Spleen (tissue), 11 donors: ENCODE data around the gene COL11A2. TPM values are rescaled to one million over a fixed set of nuclear protein-coding genes. Genes with fewer than 3 reads are reported as not detected.

Experiments used
- DNase-seq: peaks from one replicate; pipeline ENCODE4 v3.0.0-alpha.2; 2020
- H3K27ac ChIP-seq, 8 donors: fragments of 200-600 bp; sonication (generic) in 7 of 8; 1 replicate in 4 of 8; 2 replicates in 4 of 8; pipeline versions ENCODE4 v1.5.0 to v1.8.0; 2016 to 2021; ENCODE audit warnings: inconsistent platforms in 4 of 8, mild to moderate bottlenecking in 4 of 8, moderate library complexity in 1 of 8
- H3K27me3 ChIP-seq, 7 donors: fragments of 200-600 bp; sonication (generic) in 6 of 7; replicated peaks in 1 of 7; 1 replicate in 4 of 7; 2 replicates in 3 of 7; pipeline versions ENCODE4 v1.5.0 to v1.8.0; 2016 to 2021; ENCODE audit warnings: inconsistent platforms in 3 of 7, mild to moderate bottlenecking in 1 of 7
- H3K36me3 ChIP-seq, 6 donors: fragments of 200-600 bp; sonication (generic) in 5 of 6; 1 replicate in 4 of 6; 2 replicates in 2 of 6; pipeline versions ENCODE4 v1.5.0 to v1.8.0; 2016 to 2021; ENCODE audit warnings: inconsistent platforms in 2 of 6
- H3K4me1 ChIP-seq, 6 donors: fragments of 200-600 bp; sonication (generic) in 5 of 6; 1 replicate in 3 of 6; 2 replicates in 3 of 6; pipeline versions ENCODE4 v1.5.0 to v1.8.0; 2016 to 2021; ENCODE audit warnings: inconsistent platforms in 3 of 6
- H3K4me3 ChIP-seq, 8 donors: fragments of 200-600 bp; sonication (generic) in 7 of 8; 1 replicate in 4 of 8; 2 replicates in 4 of 8; pipeline versions ENCODE4 v1.5.0 to v1.8.0; 2016 to 2021; ENCODE audit warnings: inconsistent platforms in 4 of 8, mild to moderate bottlenecking in 4 of 8, moderate library complexity in 2 of 8
- H3K9me3 ChIP-seq, 8 donors: fragments of 200-600 bp; sonication (generic) in 7 of 8; 1 replicate in 4 of 8; 2 replicates in 4 of 8; pipeline versions ENCODE4 v1.5.0 to v1.8.0; 2016 to 2021; ENCODE audit warnings: inconsistent platforms in 4 of 8
- POLR2A ChIP-seq, 3 donors: fragments of 450-650 bp; IDR thresholded peaks; one replicate each; pipeline ENCODE4 v1.5.1; 2017; ENCODE audit warnings: antibody characterized with exemption in 3 of 3, mild to moderate bottlenecking in 1 of 3
- POLR2AphosphoS5 ChIP-seq, 3 donors: sonication (generic); formaldehyde crosslinking; IDR thresholded peaks; one replicate each; pipeline ENCODE4 v1.5.1; 2017; ENCODE audit warnings: antibody characterized with exemption in 3 of 3
- WGBS, 5 donors: extraction: QIAGEN DNeasy Blood & Tissue Kit in 3 of 5; methylation state at CpG; one replicate each; pipeline versions ENCODE4 v1.1.5 to v1.1.7; 2013 to 2018; 5-methylcytosine and 5-hydroxymethylcytosine counted together
- intact Hi-C: fragments of 100-400 bp; cut with DNase I; formaldehyde crosslinking; loops from one replicate; pipeline ENCODE4 v1.15.0; 2023; ENCODE audit warnings: low total_unique reads
- polyA plus RNA-seq, 3 donors: library from polyadenylated mRNA; stranded (reverse); fragments of 200-250 nt; gene quantifications; one replicate each; pipeline ENCODE4 v1.2.1, GENCODE V29; 2013
- total RNA-seq, 7 donors: library from RNA; depleted of rRNA in 3 of 7; stranded (reverse); fragments of >200 nt in 3 of 7; fragmentation: NEBNext Ultra II Directional in 4 of 7; extraction: Animal tissue kit (Norgen Biotek cat#: 25700) in 4 of 7; gene quantifications; one replicate each; pipeline versions ENCODE4 v1.1.0 to v1.2.1, GENCODE V29; 2016 to 2021
- TF ChIP-seq, protein P1 (sequence below), 11 experiments: fragments of 200-600 bp in 7 of 11; fragments of 450-650 bp in 4 of 11; sonication (generic) in 4 of 11; IDR thresholded peaks in 8 of 11; conservative IDR thresholded peaks in 3 of 11; 1 replicate in 7 of 11; 2 replicates in 4 of 11; pipeline versions ENCODE4 v1.4.0 to v1.8.0; 2016 to 2021; ENCODE audit warnings: antibody characterized with exemption in 11 of 11, inconsistent platforms in 4 of 11, mild to moderate bottlenecking in 1 of 11
- donor health status: healthy with polysubstance abuse.
- donor health status: DM: no; HTN: no; CAD: no; lungs with moderate emphysema.
- donor health status: DM: no; HTN: no; CAD: no.
- donor health status: Bipolar disorder and iron deficiency.
- donor health status: healthy.
- donor health status: DM: no; HTN: no; CAD: no.
- donor health status: DM: yes; HTN: yes; CAD: no.

COL11A2 gene
- total and polyA plus RNA-seq, 10 donors = 0.68 to 2.4 (median 1.3) TPM

DNA sequence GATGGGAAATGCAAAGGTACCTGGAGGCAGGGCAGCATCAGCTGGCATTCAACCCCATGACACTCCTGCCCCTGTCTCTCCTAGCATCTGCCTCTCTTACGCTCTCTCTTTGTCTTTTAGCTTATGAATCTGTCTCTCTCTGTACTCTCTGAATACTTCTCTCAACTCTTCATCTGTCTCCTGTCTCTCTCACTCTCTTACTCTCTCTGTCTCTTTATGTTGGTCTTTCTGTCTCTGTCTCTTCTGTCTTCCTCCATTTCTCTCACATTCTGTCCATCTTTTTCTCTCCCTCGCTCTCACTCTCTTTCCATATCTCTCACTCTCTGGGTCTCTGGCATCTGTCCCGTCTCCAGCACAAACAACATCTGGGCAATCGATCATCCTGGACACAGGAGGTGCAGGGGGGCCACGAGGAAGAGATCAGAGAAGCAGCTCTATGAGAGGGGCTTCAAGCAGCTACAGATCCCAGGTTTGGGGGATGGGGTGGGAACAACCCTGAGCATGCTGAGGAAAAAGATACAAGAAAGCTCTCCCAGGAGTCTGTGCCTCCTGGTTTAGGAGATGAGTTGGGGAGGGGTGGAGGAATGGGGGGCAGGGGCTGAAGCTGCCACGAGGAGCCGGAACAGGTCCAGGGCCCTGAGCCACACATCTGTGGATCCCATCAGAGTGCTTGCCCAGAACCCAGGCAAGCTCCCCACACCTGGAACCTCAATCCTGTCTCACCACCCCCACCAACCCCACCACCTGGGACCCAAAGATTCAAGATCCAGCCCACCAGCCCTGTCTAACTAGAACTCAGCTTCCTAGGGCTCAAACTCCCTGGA lies 2.4 kb downstream of the COL11A2 start:
- peaks cover 0 to 78% (median 17%) of the 10 kb centered on the region in 7 donors for H3K27me3 ChIP-seq
- 69 to 84% (median 82%) methylated on average over 7 of the region's 7 CpGs for WGBS, 5 donors
- no peak overlapping the region for H3K27ac ChIP-seq
- H3K36me3 ChIP-seq = peaks cover 0 to 14% (median 11%) of the 10 kb centered on the region in 6 donors
- H3K9me3 ChIP-seq = no peaks in the 10 kb centered on the region
- DNase-seq = no peak
- H3K4me1 ChIP-seq = peaks cover 5 to 29% (median 21%) of the 10 kb centered on the region in 6 donors
- intact Hi-C loops = no loop called here
- H3K4me3 ChIP-seq = no peak overlapping the region
- TF ChIP-seq POLR2AphosphoS5 (IDR thresholded peaks at IDR 0.05) (no peak), POLR2A (IDR thresholded peaks at IDR 0.05) (no peak)
- TF ChIP-seq, protein P1, sequence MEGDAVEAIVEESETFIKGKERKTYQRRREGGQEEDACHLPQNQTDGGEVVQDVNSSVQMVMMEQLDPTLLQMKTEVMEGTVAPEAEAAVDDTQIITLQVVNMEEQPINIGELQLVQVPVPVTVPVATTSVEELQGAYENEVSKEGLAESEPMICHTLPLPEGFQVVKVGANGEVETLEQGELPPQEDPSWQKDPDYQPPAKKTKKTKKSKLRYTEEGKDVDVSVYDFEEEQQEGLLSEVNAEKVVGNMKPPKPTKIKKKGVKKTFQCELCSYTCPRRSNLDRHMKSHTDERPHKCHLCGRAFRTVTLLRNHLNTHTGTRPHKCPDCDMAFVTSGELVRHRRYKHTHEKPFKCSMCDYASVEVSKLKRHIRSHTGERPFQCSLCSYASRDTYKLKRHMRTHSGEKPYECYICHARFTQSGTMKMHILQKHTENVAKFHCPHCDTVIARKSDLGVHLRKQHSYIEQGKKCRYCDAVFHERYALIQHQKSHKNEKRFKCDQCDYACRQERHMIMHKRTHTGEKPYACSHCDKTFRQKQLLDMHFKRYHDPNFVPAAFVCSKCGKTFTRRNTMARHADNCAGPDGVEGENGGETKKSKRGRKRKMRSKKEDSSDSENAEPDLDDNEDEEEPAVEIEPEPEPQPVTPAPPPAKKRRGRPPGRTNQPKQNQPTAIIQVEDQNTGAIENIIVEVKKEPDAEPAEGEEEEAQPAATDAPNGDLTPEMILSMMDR (IDR thresholded peaks at IDR 0.05 in 8 of 11, conservative IDR thresholded peaks at IDR 0.05 in 3 of 11) = no peak

DNA sequence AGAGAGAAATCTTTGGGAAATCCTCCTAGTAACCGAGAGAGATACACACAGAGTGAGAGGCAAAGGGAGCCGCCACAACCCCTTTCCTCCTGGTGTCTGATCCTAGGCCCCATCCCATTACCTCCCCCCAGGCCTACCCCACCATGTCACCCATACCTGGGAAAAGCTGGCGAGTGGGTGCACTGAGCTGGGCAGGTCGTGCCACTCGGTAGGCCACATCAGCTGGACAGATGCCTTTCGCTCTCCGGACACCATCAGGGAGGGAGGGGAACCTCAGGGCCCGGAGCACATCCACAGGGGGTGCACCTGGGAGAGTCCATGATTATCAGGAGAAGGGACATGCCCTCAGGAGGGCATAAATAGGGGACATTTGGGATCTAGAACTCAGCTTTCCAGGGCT lies 3.1 kb downstream of the COL11A2 start:
- TF ChIP-seq POLR2A (IDR thresholded peaks at IDR 0.05) (no peak), POLR2AphosphoS5 (IDR thresholded peaks at IDR 0.05) (no peak)
- TF ChIP-seq, protein P1 (IDR thresholded peaks at IDR 0.05 in 8 of 11, conservative IDR thresholded peaks at IDR 0.05 in 3 of 11) = no peak
- H3K27me3 ChIP-seq = peaks cover 0 to 80% (median 17%) of the 10 kb centered on the region in 7 donors
- peaks cover 5 to 26% (median 21%) of the 10 kb centered on the region in 6 donors for H3K4me1 ChIP-seq
- 87 to 91% (median 89%) methylated on average over 8 of the region's 8 CpGs for WGBS, 5 donors
- H3K4me3 ChIP-seq = no peak overlapping the region
- peaks cover 0 to 7% (median 4%) of the 10 kb centered on the region in 6 donors for H3K36me3 ChIP-seq
- H3K27ac ChIP-seq = no peak overlapping the region
- intact Hi-C loops = no loop called here
- no peaks in the 10 kb centered on the region for H3K9me3 ChIP-seq
- no peak for DNase-seq

DNA sequence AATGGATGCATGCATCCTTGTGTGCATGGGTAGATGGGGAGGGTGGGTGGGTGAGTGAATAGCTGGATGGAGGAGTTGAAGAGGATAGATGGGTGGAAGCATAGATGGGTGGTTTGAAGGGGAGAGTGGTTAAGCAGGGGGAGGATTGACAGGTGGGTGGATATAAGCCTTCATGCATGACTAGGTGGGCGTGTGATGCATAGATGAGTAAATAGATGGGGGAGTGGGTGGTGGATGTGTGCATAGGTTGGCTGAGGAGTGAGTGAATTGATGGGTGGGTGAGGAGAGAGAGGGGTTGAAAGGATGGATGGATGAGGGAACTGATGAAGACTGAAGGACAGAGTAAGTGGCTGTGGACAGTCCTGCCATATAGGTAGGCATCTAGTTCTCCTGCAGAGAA lies 4.5 kb downstream of the COL11A2 start:
- no peak overlapping the region for H3K27ac ChIP-seq
- H3K9me3 ChIP-seq = peaks cover 0 to 5% (median 0%) of the 10 kb centered on the region in 8 donors
- H3K27me3 ChIP-seq = peaks cover 0 to 71% (median 17%) of the 10 kb centered on the region in 7 donors
- no peak for DNase-seq
- no peaks in the 10 kb centered on the region for H3K36me3 ChIP-seq
- H3K4me1 ChIP-seq = peaks cover 11 to 25% (median 22%) of the 10 kb centered on the region in 6 donors
- TF ChIP-seq, protein P1 (IDR thresholded peaks at IDR 0.05 in 8 of 11, conservative IDR thresholded peaks at IDR 0.05 in 3 of 11) = no peak
- no peak for TF ChIP-seq POLR2AphosphoS5 (IDR thresholded peaks at IDR 0.05)
- no peak for TF ChIP-seq POLR2A (IDR thresholded peaks at IDR 0.05)
- WGBS, 5 donors = 63 to 89% (median 82%) methylated on average over 1 of the region's 1 CpG
- no peak overlapping the region for H3K4me3 ChIP-seq
- intact Hi-C loops = no loop called here

DNA sequence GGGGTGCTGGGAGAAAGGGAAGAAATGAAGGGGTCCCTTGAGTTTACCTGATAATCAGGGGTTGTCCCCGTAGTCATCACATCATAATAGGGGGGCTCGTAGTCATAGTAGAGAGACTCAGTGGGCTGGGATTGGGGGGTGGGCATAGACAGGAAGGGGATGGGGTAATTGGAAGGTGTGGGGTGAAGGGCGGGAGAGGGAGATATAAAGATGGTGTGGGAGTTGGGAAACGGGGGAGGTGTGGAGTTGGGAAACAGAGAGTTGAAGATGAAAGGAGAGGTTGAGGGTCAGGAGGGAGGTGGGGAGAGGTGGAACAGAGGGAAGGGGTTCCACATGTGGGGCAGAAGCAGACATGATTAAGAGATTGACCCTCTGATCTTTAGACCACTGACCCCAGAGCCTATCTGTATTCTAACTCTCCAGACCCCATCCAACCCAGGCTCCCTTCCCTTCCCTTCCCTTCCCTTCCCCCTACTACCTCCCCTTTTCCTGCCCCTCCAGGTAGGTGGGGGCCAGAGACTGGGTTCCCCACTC lies 6.5 kb downstream of the COL11A2 start:
- peaks cover 0 to 51% (median 0%) of the 10 kb centered on the region in 7 donors for H3K27me3 ChIP-seq
- intact Hi-C loops = no loop called here
- 72 to 89% (median 81%) methylated on average over 4 of the region's 4 CpGs for WGBS, 5 donors
- H3K4me3 ChIP-seq = no peak overlapping the region
- H3K9me3 ChIP-seq = peaks cover 0 to 8% (median 0%) of the 10 kb centered on the region in 8 donors
- no peak for DNase-seq
- H3K27ac ChIP-seq = no peak overlapping the region
- H3K36me3 ChIP-seq = no peaks in the 10 kb centered on the region
- no peak for TF ChIP-seq POLR2A (IDR thresholded peaks at IDR 0.05)
- TF ChIP-seq, protein P1 (IDR thresholded peaks at IDR 0.05 in 8 of 11, conservative IDR thresholded peaks at IDR 0.05 in 3 of 11) = no peak
- no peak for TF ChIP-seq POLR2AphosphoS5 (IDR thresholded peaks at IDR 0.05)
- peaks cover 6 to 13% (median 12%) of the 10 kb centered on the region in 6 donors for H3K4me1 ChIP-seq
